H1 (cell line): ENCODE results near the gene DLL3. TPM values are rescaled to one million over a fixed set of nuclear protein-coding genes. Genes with fewer than 3 reads are reported as not detected.
A peak's percentile ranks its signal among the peaks of the same experiment; 100 is the strongest.

Experiments
- CTCF ChIA-PET: fragments of 300-600 bp; sonication (Branson Sonifier 250); formaldehyde crosslinking; loops from one replicate; lab custom pipeline; 2021; ENCODE audit not compliant: partially characterized antibody; lab: Charles Lee
- POLR2A ChIA-PET: fragments of 300-600 bp; sonication (Branson Sonifier 250); formaldehyde crosslinking; loops from one replicate; lab custom pipeline; 2021; ENCODE audit warnings: inconsistent platforms; ENCODE audit not compliant: partially characterized antibody; lab: Charles Lee
- DNase-seq, 2 experiments: peaks; one replicate each; pipeline versions ENCODE4 v3.0.0 to v3.0.0-alpha.2; 2010 to 2022; ENCODE audit warnings: low spot score in 2 of 2, low read depth in 1 of 2, mixed read lengths in 1 of 2
- FAIRE-seq: peaks from 2 replicates; lab custom pipeline; 2011; peaks lifted over from hg19 to GRCh38; lab: Jason Lieb, UNC
- H2AFZ ChIP-seq: 2 replicates; pipeline ENCODE4 v1.8.1; 2012; ENCODE audit warnings: low read length, inconsistent platforms
- H2AK5ac ChIP-seq: 2 replicates; pipeline ENCODE4 v1.6.1; 2013; ENCODE audit warnings: low read depth, low read length
- H2BK120ac ChIP-seq: replicated peaks from 2 replicates; pipeline ENCODE3; 2013; ENCODE audit warnings: low read depth, low read length, inconsistent platforms
- H2BK12ac ChIP-seq: 2 replicates; pipeline ENCODE4 v1.6.1; 2013; ENCODE audit warnings: low read depth, low read length
- H2BK15ac ChIP-seq: 2 replicates; pipeline ENCODE4 v1.6.1; 2013; ENCODE audit warnings: low read length
- H2BK20ac ChIP-seq: 2 replicates; pipeline ENCODE4 v1.6.1; 2013; ENCODE audit warnings: low read length
- H2BK5ac ChIP-seq: 2 replicates; pipeline ENCODE4 v1.6.1; 2013; ENCODE audit warnings: low read depth, low read length
- H3K14ac ChIP-seq: 2 replicates; pipeline ENCODE4 v1.6.1; 2013; ENCODE audit warnings: inconsistent platforms; ENCODE audit not compliant: insufficient read length
- H3K18ac ChIP-seq: 2 replicates; pipeline ENCODE4 v1.6.1; 2013; ENCODE audit warnings: low read length; ENCODE audit errors: extremely low read depth
- H3K23ac ChIP-seq: 2 replicates; pipeline ENCODE4 v1.6.1; 2013; ENCODE audit warnings: inconsistent platforms; ENCODE audit not compliant: insufficient read length
- H3K23me2 ChIP-seq: 2 replicates; pipeline ENCODE4 v1.6.1; 2013; ENCODE audit warnings: low read depth, low read length
- H3K27ac ChIP-seq: 2 replicates; pipeline ENCODE4 v1.6.1; 2011; ENCODE audit warnings: low read depth, low read length, inconsistent platforms
- H3K27me3 ChIP-seq, 4 experiments: replicated peaks in 1 of 4; 1 replicate in 1 of 4; 2 replicates in 3 of 4; pipeline versions ENCODE4 v1.6.1 to v1.8.1; 2011 to 2013; ENCODE audit warnings: low read length in 3 of 4, mild to moderate bottlenecking in 3 of 4, inconsistent platforms in 2 of 4, mixed read lengths in 2 of 4, moderate library complexity in 1 of 4; ENCODE audit not compliant: control insufficient read depth in 3 of 4, insufficient read depth in 3 of 4; ENCODE audit errors: extremely low read depth in 1 of 4
- H3K36me3 ChIP-seq, 4 experiments: 2 replicates each; pipeline versions ENCODE4 v1.6.1 to v1.8.1; 2011 to 2013; ENCODE audit warnings: mild to moderate bottlenecking in 4 of 4, low read length in 3 of 4, moderate library complexity in 2 of 4, control low read depth in 1 of 4, inconsistent platforms in 1 of 4; ENCODE audit not compliant: insufficient read depth in 4 of 4, control insufficient read depth in 2 of 4
- H3K4ac ChIP-seq: replicated peaks from 2 replicates; pipeline ENCODE3; 2013; ENCODE audit warnings: low read length, low read depth, mixed read lengths, inconsistent platforms; ENCODE audit not compliant: insufficient read length
- H3K4me1 ChIP-seq, 4 experiments: replicated peaks in 1 of 4; 1 replicate in 1 of 4; 2 replicates in 3 of 4; pipeline versions ENCODE4 v1.6.1 to v1.8.1; 2011 to 2013; ENCODE audit warnings: low read length in 3 of 4, inconsistent platforms in 2 of 4, mixed read lengths in 1 of 4; ENCODE audit not compliant: insufficient read depth in 4 of 4, control insufficient read depth in 3 of 4
- H3K4me2 ChIP-seq, 2 experiments: 2 replicates each; pipeline versions ENCODE4 v1.6.1 to v1.8.1; 2011 to 2013; ENCODE audit warnings: low read depth in 2 of 2, low read length in 2 of 2, control low read depth in 1 of 2, inconsistent platforms in 1 of 2, mild to moderate bottlenecking in 1 of 2; ENCODE audit not compliant: insufficient read depth in 1 of 2
- H3K4me3 ChIP-seq, 4 experiments: fragments of 200-600, 300-600 bp in 1 of 4; sonication (generic), shearing (Covaris generic), sonication (Bioruptor Twin) in 1 of 4; 2 replicates each; pipeline versions ENCODE4 v1.5.1 to v1.8.1; 2011 to 2016; ENCODE audit warnings: low read length in 4 of 4, low read depth in 3 of 4, control low read depth in 2 of 4, inconsistent platforms in 2 of 4, mild to moderate bottlenecking in 2 of 4, mixed read lengths in 1 of 4, moderate library complexity in 1 of 4; ENCODE audit not compliant: insufficient read depth in 2 of 4; ENCODE audit errors: extremely low read depth in 1 of 4
- H3K56ac ChIP-seq: replicated peaks from 2 replicates; pipeline ENCODE3; 2013; ENCODE audit warnings: low read depth, mild to moderate bottlenecking, mixed read lengths, low read length, inconsistent platforms; ENCODE audit not compliant: insufficient read length
- H3K79me1 ChIP-seq: 2 replicates; pipeline ENCODE4 v1.6.1; 2013; ENCODE audit warnings: low read depth, low read length, control low read depth
- H3K79me2 ChIP-seq, 2 experiments: 2 replicates each; pipeline versions ENCODE4 v1.6.1 to v1.8.1; 2012 to 2013; ENCODE audit warnings: low read length in 2 of 2, mild to moderate bottlenecking in 2 of 2, inconsistent platforms in 1 of 2; ENCODE audit not compliant: insufficient read depth in 2 of 2, control insufficient read depth in 1 of 2
- H3K9ac ChIP-seq, 4 experiments: replicated peaks in 1 of 4; 1 replicate in 1 of 4; 2 replicates in 3 of 4; pipeline versions ENCODE4 v1.6.1 to v1.8.1; 2011 to 2013; ENCODE audit warnings: low read depth in 3 of 4, low read length in 3 of 4, control low read depth in 2 of 4, mild to moderate bottlenecking in 2 of 4, moderate library complexity in 2 of 4, inconsistent platforms in 1 of 4; ENCODE audit errors: extremely low read depth in 1 of 4
- H3K9me3 ChIP-seq, 2 experiments: 2 replicates each; pipeline versions ENCODE4 v1.6.1 to v1.8.1; 2012 to 2013; ENCODE audit warnings: mild to moderate bottlenecking in 2 of 2, moderate library complexity in 2 of 2, control low read depth in 1 of 2, inconsistent platforms in 1 of 2, low read depth in 1 of 2, low read length in 1 of 2, mixed read lengths in 1 of 2; ENCODE audit not compliant: insufficient read depth in 2 of 2
- H4K20me1 ChIP-seq, 2 experiments: replicated peaks in 1 of 2; 2 replicates each; pipeline versions ENCODE3 to v1.8.1; 2011 to 2013; ENCODE audit warnings: inconsistent platforms in 2 of 2, low read length in 2 of 2, mild to moderate bottlenecking in 1 of 2; ENCODE audit not compliant: insufficient read depth in 2 of 2, control insufficient read depth in 1 of 2
- H4K5ac ChIP-seq: 2 replicates; pipeline ENCODE4 v1.6.1; 2013; ENCODE audit warnings: low read length, low read depth, mixed read lengths, inconsistent platforms; ENCODE audit not compliant: insufficient read length
- H4K8ac ChIP-seq: 2 replicates; pipeline ENCODE4 v1.8.0; 2013; ENCODE audit warnings: mild to moderate bottlenecking, moderate library complexity, low read length, inconsistent platforms; ENCODE audit not compliant: insufficient read depth; ENCODE audit errors: extremely low read depth
- H4K91ac ChIP-seq: replicated peaks from 2 replicates; pipeline ENCODE3; 2013; ENCODE audit warnings: low read length, mixed read lengths, inconsistent platforms; ENCODE audit not compliant: insufficient read length
- CBX5 ChIP-seq: fragments of 300-800, 300-1000 bp; sonication (generic); IDR thresholded peaks from 2 replicates; pipeline ENCODE4 v1.7.1; 2016; ENCODE audit warnings: antibody characterized with exemption, low read length, low read depth
- CBX8 ChIP-seq: fragments of 300-800, 300-1000 bp; sonication (generic); IDR thresholded peaks from 2 replicates; pipeline ENCODE4 v1.7.1; 2016; ENCODE audit warnings: low read depth, low read length, borderline replicate concordance
- CEBPB ChIP-seq: IDR thresholded peaks from 2 replicates; pipeline ENCODE4 v1.6.1; 2012; ENCODE audit warnings: low read depth, low read length
- GABPA ChIP-seq: IDR thresholded peaks from 2 replicates; pipeline ENCODE4 v1.6.1; 2011; ENCODE audit warnings: mild to moderate bottlenecking, low read length, moderate library complexity, borderline replicate concordance; ENCODE audit not compliant: insufficient read depth
- KDM1A ChIP-seq: fragments of 200-600, 300-600 bp; sonication (generic); IDR thresholded peaks from 2 replicates; pipeline ENCODE4 v1.7.1; 2016; ENCODE audit warnings: mild to moderate bottlenecking, low read length, borderline replicate concordance
- RAD21 ChIP-seq, 2 experiments: IDR thresholded peaks in 1 of 2; conservative IDR thresholded peaks in 1 of 2; 2 replicates each; pipeline ENCODE4 v1.6.1; 2011; ENCODE audit warnings: low read depth in 2 of 2, low read length in 2 of 2, improper control_type of control experiment in 1 of 2, inconsistent platforms in 1 of 2, mild to moderate bottlenecking in 1 of 2, moderate library complexity in 1 of 2
- SIRT6 ChIP-seq: IDR thresholded peaks from one replicate; pipeline ENCODE4 v1.7.1; 2012; ENCODE audit warnings: low read length, inconsistent platforms
- SRF ChIP-seq: IDR thresholded peaks from 2 replicates; pipeline ENCODE4 v1.6.1; 2011; ENCODE audit warnings: mild to moderate bottlenecking, low read depth, low read length, moderate library complexity
- TAF7 ChIP-seq: optimal IDR thresholded peaks from 2 replicates; pipeline ENCODE3; 2011; ENCODE audit warnings: low read depth, mild to moderate bottlenecking, inconsistent platforms, low read length, moderate library complexity, borderline replicate concordance
- WGBS, 2 experiments: shearing (Covaris generic) in 1 of 2; methylation state at CpG; one replicate each; pipeline versions ENCODE4 v1.1.6 to v1.1.7; 2013 to 2015; ENCODE audit warnings: low lambda C conversion rate in 2 of 2, mixed read lengths in 2 of 2, inconsistent platforms in 1 of 2, low coverage in 1 of 2, missing lambda C conversion rate in 1 of 2; ENCODE audit not compliant: insufficient replicate concordance in 2 of 2, insufficient coverage in 1 of 2, insufficient read length in 1 of 2; ENCODE audit errors: extremely low coverage in 1 of 2, missing lambda C conversion rate in 1 of 2; 5-methylcytosine and 5-hydroxymethylcytosine counted together
- polyA plus RNA-seq, 7 experiments: library from polyadenylated mRNA; depleted of rRNA in 3 of 7; stranded (reverse) in 5 of 7; unstranded in 2 of 7; fragments of >200 nt in 5 of 7; fragments of 200-250 nt in 2 of 7; gene quantifications; 1 replicate in 5 of 7; 2 replicates in 1 of 7; 4 replicates in 1 of 7; pipeline versions ENCODE4 v1.2.1 to v1.2.3, GENCODE V29; 2011 to 2013; ENCODE audit warnings: missing spikeins in 2 of 7, mixed read lengths in 2 of 7
- total RNA-seq: library from RNA; stranded (reverse); fragmentation: NEBNext Ultra II Directional; extraction: Animal tissue kit (Norgen Biotek cat#: 25700); gene quantifications from 2 replicates; pipeline ENCODE4 v1.2.1, GENCODE V29; 2021
- TF ChIP-seq, protein P1 (sequence below): IDR thresholded peaks from 2 replicates; pipeline ENCODE4 v1.6.1; 2012; ENCODE audit warnings: low read length, inconsistent platforms

Gene DLL3
- total and polyA plus RNA-seq, 2 of the 8 experiments (the other 6 are each of a cell fraction or from before 2014, with no cell fraction given): 12.2 to 13.8 TPM

DNA sequence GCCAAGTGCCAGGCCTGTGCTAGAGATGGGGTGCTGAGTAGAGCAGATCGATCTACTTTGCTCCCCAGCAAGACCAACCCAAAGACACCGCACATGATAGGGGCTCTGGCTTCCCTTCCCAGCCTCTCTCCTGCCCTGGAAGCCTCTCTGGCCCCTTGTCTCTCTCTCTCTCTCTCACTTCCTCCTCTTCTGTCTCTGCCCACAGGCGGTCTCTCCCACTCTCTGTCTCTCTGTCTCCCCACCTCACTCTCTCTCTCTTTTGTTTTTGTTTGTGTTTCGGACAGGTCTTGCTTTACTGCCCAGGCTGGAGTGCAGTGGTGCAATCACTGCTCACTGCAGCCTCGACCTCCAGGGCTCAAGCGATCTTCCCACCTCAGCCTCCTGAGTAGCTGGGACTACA, 17.5 kb downstream of the DLL3 start:
- WGBS, 2 experiments: 25% methylated on average over 4 of the region's 6 CpGs; no CpG with 5 or more reads in 1 of the 2 experiments
- Histone ChIP-seq H3K36me3 (peaks cover 2 to 9% (median 3%) of the 10 kb centered on the region in 4 experiments; a peak in 3 of 8 replicates), H3K9ac (peak overlapping the region; percentile 54 to 77 (median 66); a peak in 6 of 7 replicates), H3K4ac (no peak overlapping the region), H3K56ac (no peak overlapping the region), H3K79me2 (peaks cover 0 to 7% of the 10 kb centered on the region in 2 experiments; a peak in 3 of 4 replicates), H3K79me1 (peaks cover 10% of the 10 kb centered on the region), H3K9me3 (no peaks in the 10 kb centered on the region), H3K18ac (no peak overlapping the region; the same call in 1 of the 2 replicates), H2BK20ac (no peak overlapping the region), H2BK5ac (no peak overlapping the region), H3K23ac (no peak overlapping the region), H4K8ac (no peak overlapping the region), H2BK15ac (no peak overlapping the region), H4K5ac (no peak overlapping the region), H3K4me3 (peak overlapping the region; percentile 76 to 95 (median 90)), H4K91ac (no peak overlapping the region), H2AFZ (no peak overlapping the region), H3K23me2 (peaks cover 10% of the 10 kb centered on the region; the same call in 1 of the 2 replicates), H3K27me3 (peaks cover 0 to 2% (median 0%) of the 10 kb centered on the region in 4 experiments; a peak in 3 of 7 replicates), H3K4me1 (peaks cover 0 to 11% (median 5%) of the 10 kb centered on the region in 4 experiments; a peak in 6 of 7 replicates), H2AK5ac (no peak overlapping the region; the same call in 1 of the 2 replicates), H3K27ac (peak overlapping the region; percentile 31; the same call in 1 of the 2 replicates), H3K14ac (no peak overlapping the region), H3K4me2 (peak overlapping the region; percentile 56 to 85), H2BK12ac (no peak overlapping the region), H2BK120ac (no peak overlapping the region), H4K20me1 (peaks cover 2 to 3% of the 10 kb centered on the region in 2 experiments)
- CTCF ChIA-PET: interaction anchor here (0.9 to 10.7 kb wide), 5 partner anchors 13 to 104 kb away, joined by 3 to 101 read pairs (median 14); partner anchors contain the start of genes EID2B and PLEKHG2
- no peak for DNase-seq
- FAIRE-seq: no peak
- POLR2A ChIA-PET: interaction anchor here (1.0 to 4.2 kb wide), 14 partner anchors 9 to 81 kb away, joined by 3 to 24 read pairs (median 6); partner anchors contain the start of genes EID2, EID2B, RPS16 and SUPT5H
- TF ChIP-seq SRF (no peak), CBX8 (no peak), KDM1A (no peak), RAD21 (IDR thresholded peaks at IDR 0.05 in 1 of 2, conservative IDR thresholded peaks at IDR 0.05 in 1 of 2; ENCODE audit: low read depth in 2 of 2, low read length in 2 of 2) (no peak), CEBPB (no peak), SIRT6 (no peak), TAF7 (no peak), CBX5 (no peak), GABPA (no peak)
- TF ChIP-seq, protein P1, sequence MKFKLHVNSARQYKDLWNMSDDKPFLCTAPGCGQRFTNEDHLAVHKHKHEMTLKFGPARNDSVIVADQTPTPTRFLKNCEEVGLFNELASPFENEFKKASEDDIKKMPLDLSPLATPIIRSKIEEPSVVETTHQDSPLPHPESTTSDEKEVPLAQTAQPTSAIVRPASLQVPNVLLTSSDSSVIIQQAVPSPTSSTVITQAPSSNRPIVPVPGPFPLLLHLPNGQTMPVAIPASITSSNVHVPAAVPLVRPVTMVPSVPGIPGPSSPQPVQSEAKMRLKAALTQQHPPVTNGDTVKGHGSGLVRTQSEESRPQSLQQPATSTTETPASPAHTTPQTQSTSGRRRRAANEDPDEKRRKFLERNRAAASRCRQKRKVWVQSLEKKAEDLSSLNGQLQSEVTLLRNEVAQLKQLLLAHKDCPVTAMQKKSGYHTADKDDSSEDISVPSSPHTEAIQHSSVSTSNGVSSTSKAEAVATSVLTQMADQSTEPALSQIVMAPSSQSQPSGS: no peak
